ENCODE measurements around the gene BMPR1B.

Gene BMPR1B

GRCh38 chr4:94757192-94758140, at the start of gene BMPR1B:
Gene BMPR1B, plus strand, starts transcription at chr4:94757955. Its CDS starts 346,470 bp downstream, at chr4:95104425.
- peak in 21 of 56 donors; percentile 1 to 31 (median 9) for DNase-seq

- no peak for DNase-seq
Observed at GRCh38 chr4:94711635-94712034, 46.1 kb upstream of the BMPR1B start.

- no peak for DNase-seq
Observed at GRCh38 chr4:94714365-94715160, 43.2 kb upstream of the BMPR1B start.

GRCh38 chr4:94715726-94716125, 42.0 kb upstream of the BMPR1B start:
- DNase-seq: no peak

GRCh38 chr4:94721310-94721709, 36.4 kb upstream of the BMPR1B start:
- no peak for DNase-seq

GRCh38 chr4:94722270-94722669, 35.5 kb upstream of the BMPR1B start:
- no peak for DNase-seq

- DNase-seq: no peak
Observed at GRCh38 chr4:94722748-94723147, 35.0 kb upstream of the BMPR1B start.

- no peak for DNase-seq
Observed at GRCh38 chr4:94724016-94724790, 33.6 kb upstream of the BMPR1B start.

- DNase-seq: no peak
Observed at GRCh38 chr4:94726524-94727123, 31.1 kb upstream of the BMPR1B start.

GRCh38 chr4:94728056-94728766, 29.5 kb upstream of the BMPR1B start:
- DNase-seq: no peak

GRCh38 chr4:94732358-94732698, 25.4 kb upstream of the BMPR1B start:
- no peak for DNase-seq

GRCh38 chr4:94739741-94740140, 18.0 kb upstream of the BMPR1B start:
- no peak for DNase-seq

GRCh38 chr4:94741304-94741703, 16.5 kb upstream of the BMPR1B start:
- DNase-seq: no peak

GRCh38 chr4:94743838-94744237, 13.9 kb upstream of the BMPR1B start:
- no peak for DNase-seq

- no peak for DNase-seq
Observed at GRCh38 chr4:94744850-94745249, 12.9 kb upstream of the BMPR1B start.

GRCh38 chr4:94746746-94747145, 11.0 kb upstream of the BMPR1B start:
- no peak for DNase-seq

- peak in 26 of 56 donors; percentile 1 to 54 (median 16) for DNase-seq
Observed at GRCh38 chr4:94758141-94758699, 465 bp downstream of the BMPR1B start.

GRCh38 chr4:94758700-94759399, 1.1 kb downstream of the BMPR1B start:
- DNase-seq: peak in 11 of 56 donors; percentile 1 to 37 (median 13)

GRCh38 chr4:94759767-94760211, 2.0 kb downstream of the BMPR1B start:
- DNase-seq: no peak

Measured in amygdala (tissue), 56 donors.